Duodenal mucosa (tissue), 2 donors: ENCODE data around the gene ATP8B2.
"Not testable (repeated sequence)": the region's sequence is repeated elsewhere in the genome, so short reads cannot be mapped to it uniquely, and the experiment has no call there.

Experiments used
- H3K27ac ChIP-seq: one replicate; pipeline ENCODE4 v1.7.0; 2013; ENCODE audit warnings: low read depth, low read length
- H3K27me3 ChIP-seq, 2 donors: one replicate each; pipeline ENCODE4 v1.7.0; 2013; ENCODE audit warnings: low read length in 2 of 2, control low read depth in 1 of 2; ENCODE audit not compliant: insufficient read depth in 2 of 2, control insufficient read depth in 1 of 2
- H3K36me3 ChIP-seq, 2 donors: one replicate each; pipeline ENCODE4 v1.7.0; 2013; ENCODE audit warnings: low read length in 2 of 2, control low read depth in 1 of 2; ENCODE audit not compliant: insufficient read depth in 2 of 2, control insufficient read depth in 1 of 2
- H3K4me1 ChIP-seq, 2 donors: one replicate each; pipeline ENCODE4 v1.7.0; 2013; ENCODE audit warnings: low read length in 2 of 2, control low read depth in 1 of 2; ENCODE audit not compliant: insufficient read depth in 2 of 2, control insufficient read depth in 1 of 2
- H3K4me3 ChIP-seq, 2 donors: one replicate each; pipeline ENCODE4 v1.7.0; 2013; ENCODE audit warnings: low read length in 2 of 2, low read depth in 1 of 2
- H3K9ac ChIP-seq, 2 donors: one replicate each; pipeline ENCODE4 v1.7.0; 2013; ENCODE audit warnings: low read length in 2 of 2, low read depth in 1 of 2
- H3K9me3 ChIP-seq, 2 donors: one replicate each; pipeline ENCODE4 v1.7.0; 2013; ENCODE audit warnings: low read length in 2 of 2, control low read depth in 1 of 2; ENCODE audit not compliant: control insufficient read depth in 1 of 2

ATP8B2 gene

DNA sequence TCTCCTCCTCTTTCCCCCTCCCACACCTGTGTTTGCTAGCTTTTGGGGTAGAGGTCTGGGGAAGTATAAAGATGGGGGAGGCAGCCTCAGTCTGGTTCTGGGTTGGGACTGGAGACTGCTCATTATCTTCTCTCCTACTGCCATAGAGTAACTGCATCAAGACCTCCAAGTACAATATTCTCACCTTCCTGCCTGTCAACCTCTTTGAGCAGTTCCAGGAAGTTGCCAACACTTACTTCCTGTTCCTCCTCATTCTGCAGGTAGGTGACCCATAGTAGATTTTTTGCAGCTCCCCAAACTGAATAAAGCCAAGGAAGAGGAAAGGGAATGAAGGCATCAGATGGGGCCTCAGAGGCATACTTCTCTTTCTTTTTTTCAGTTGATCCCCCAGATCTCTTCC, 5.3 kb downstream of the ATP8B2 start:
- no peaks in the 10 kb centered on the region for H3K9me3 ChIP-seq
- H3K9ac ChIP-seq, result no peak overlapping the region
- H3K4me3 ChIP-seq, result no peak overlapping the region
- peaks cover 49 to 62% of the 10 kb centered on the region in 2 donors for H3K4me1 ChIP-seq
- H3K27ac ChIP-seq, result no peak overlapping the region
- H3K27me3 ChIP-seq, result peaks cover 13% of the 10 kb centered on the region in 2 donors
- H3K36me3 ChIP-seq, result peaks cover 0 to 15% of the 10 kb centered on the region in 2 donors

DNA sequence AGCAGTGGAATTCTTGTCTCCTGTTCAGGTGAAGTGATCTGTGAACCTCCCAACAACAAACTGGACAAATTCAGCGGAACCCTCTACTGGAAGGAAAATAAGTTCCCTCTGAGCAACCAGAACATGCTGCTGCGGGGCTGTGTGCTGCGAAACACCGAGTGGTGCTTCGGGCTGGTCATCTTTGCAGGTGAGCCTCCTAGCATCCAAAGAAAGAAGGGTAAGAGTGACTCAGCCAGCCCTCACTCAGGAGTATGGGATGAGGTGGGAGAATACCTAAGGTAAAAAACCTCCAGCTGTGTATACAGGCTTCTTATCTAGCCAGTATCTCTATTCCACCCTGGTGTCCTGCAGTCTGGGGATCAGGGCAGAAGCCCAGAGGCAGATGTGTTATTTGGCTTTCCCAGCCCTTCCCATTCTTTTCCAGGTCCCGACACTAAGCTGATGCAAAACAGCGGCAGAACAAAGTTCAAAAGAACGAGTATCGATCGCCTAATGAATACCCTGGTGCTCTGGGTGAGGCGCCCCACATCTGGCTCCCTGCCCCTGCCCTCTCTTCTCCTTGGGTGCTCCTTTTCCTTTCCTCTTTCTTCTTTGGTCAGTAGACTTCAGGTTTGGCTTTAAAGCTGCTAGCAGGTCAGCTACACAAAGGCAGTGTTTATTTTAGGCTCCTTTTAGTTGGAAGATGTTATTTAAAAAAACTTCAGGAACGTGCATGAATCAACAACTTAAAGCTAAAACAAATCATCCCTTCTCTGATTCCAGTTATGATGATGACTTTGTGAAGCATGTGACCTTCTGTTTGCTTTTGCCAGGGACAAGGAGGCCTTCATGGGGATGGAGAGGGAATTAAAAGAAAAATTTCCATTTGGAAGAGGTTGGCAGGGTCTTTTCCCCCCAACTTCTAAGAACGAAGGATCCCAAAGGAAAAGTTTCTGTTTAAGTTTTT, 9.0 kb downstream of the ATP8B2 start:
- no peak overlapping the region for H3K27ac ChIP-seq
- H3K9me3 ChIP-seq, result no peaks in the 10 kb centered on the region
- peaks cover 28 to 33% of the 10 kb centered on the region in 2 donors for H3K4me1 ChIP-seq
- H3K4me3 ChIP-seq, result no peak overlapping the region
- peaks cover 0 to under 1% of the 10 kb centered on the region in 2 donors for H3K27me3 ChIP-seq
- peak overlapping the region in 1 of 2 donors; percentile 12 for H3K9ac ChIP-seq
- peaks cover 0 to 26% of the 10 kb centered on the region in 2 donors for H3K36me3 ChIP-seq

DNA sequence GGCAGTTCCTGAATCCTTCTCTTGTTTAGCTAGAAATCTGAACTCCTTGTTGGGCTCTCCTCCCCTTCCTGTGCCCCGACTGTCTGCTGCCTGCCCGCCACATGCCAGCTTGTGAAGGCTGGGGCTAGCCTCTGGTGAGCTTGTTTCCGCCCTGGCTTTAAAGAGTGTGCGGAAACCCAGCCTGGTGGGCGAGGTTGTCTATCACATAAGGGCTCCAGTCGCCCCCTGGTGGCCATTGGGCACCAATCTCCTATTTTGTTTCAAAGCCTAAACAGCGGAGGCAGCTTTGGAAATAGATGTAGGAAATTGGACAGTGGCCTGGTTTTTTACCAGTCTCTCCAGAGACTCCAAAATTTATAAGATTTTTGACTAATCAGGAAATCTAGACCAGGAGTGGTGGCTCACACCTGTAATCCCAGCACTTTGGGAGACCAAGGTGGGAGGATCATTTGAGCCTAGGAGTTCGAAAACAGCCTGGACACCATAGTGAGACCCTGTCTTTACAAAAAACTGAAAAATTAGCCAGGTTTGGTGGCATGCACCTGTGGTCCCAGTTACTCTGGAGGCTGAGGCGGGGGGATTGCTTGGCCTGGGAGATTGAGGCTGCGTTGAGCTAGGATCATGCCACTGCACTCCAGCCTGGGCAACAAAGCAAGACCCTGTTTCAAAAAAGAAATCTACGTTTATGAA, 9.8 kb downstream of the ATP8B2 start:
- H3K27ac ChIP-seq, result no peak overlapping the region
- peaks cover 24 to 25% of the 10 kb centered on the region in 2 donors for H3K4me1 ChIP-seq
- H3K4me3 ChIP-seq, result no peak overlapping the region
- H3K9ac ChIP-seq, result peak overlapping the region in 1 of 2 donors; percentile 12
- no peaks in the 10 kb centered on the region for H3K27me3 ChIP-seq
- no peaks in the 10 kb centered on the region for H3K9me3 ChIP-seq
- peaks cover 2 to 32% of the 10 kb centered on the region in 2 donors for H3K36me3 ChIP-seq

DNA sequence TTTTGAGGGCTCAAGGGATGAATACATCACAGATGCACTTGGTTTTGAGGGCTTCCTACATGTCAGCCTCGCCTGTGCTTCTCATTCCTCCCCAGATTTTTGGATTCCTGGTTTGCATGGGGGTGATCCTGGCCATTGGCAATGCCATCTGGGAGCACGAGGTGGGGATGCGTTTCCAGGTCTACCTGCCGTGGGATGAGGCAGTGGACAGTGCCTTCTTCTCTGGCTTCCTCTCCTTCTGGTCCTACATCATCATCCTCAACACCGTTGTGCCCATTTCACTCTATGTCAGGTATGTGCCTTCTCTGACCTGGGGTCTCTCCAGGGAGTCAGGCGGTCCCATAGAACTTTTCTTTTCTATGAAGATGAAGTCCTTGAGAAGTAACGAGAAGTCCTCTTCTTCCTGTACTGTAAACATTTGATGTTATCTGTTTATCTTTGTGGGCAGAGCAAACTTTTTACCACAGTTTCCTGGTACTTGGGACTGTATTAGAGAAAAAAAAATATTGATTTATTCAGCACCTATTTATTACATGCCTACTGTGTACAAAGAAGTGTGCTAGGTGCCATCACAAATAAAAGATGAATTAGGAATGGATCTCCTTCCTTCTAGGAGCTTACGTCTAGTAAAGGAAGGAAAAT, 12.0 kb downstream of the ATP8B2 start:
- Histone ChIP-seq H3K9ac (no peak overlapping the region), H3K27me3 (no peaks in the 10 kb centered on the region), H3K9me3 (no peaks in the 10 kb centered on the region), H3K27ac (no peak overlapping the region), H3K4me1 (peaks cover 24 to 27% of the 10 kb centered on the region in 2 donors), H3K4me3 (peak overlapping the region in 1 of 2 donors; percentile 25), H3K36me3 (peaks cover 3 to 36% of the 10 kb centered on the region in 2 donors)

DNA sequence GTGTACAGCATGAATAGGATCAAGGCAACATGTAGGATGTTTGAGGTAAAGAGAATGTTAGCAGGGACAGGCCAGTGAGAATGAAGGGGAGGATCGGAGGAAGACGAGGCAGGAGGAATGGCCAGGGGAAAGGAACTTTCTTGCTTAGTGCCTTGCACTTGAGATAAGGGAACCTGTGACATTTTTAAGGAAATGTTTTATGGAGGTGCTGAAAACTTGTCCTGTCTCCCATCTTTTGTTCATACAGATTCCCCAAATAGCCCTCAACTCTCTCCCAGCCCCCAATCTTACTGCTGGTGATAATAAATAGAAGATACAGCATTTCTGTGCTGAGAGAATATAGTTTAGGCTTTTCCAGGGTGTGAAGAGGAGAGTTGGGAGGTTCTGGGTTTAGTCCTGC, 13.6 kb downstream of the ATP8B2 start:
- no peak overlapping the region for H3K27ac ChIP-seq
- H3K4me3 ChIP-seq, result no peak overlapping the region
- H3K27me3 ChIP-seq, result no peaks in the 10 kb centered on the region
- H3K9ac ChIP-seq, result no peak overlapping the region
- H3K4me1 ChIP-seq, result peaks cover 27 to 30% of the 10 kb centered on the region in 2 donors
- peaks cover 3 to 50% of the 10 kb centered on the region in 2 donors for H3K36me3 ChIP-seq
- no peaks in the 10 kb centered on the region for H3K9me3 ChIP-seq

DNA sequence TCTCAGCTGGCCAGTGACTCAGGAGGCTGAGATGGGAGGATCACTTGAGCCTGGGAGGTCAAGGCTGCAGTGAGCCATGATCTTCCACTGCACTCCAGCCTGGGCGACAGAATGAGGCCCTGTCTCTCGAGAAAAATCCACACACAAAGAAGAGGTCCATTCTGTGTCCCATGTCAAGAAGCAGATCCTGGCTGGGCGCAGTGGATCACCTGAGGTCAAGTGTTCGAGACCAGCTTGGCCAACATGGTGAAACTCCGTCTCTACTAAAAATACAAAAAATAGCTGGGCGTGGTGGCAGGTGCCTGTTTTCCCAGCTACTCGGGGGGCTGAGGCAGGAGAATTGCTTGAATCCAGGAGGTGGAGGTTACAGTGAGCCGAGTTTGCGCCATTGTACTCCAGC, 16.0 kb downstream of the ATP8B2 start:
- H3K27ac ChIP-seq, H3K9ac ChIP-seq, H3K4me3 ChIP-seq, H3K9me3 ChIP-seq, H3K27me3 ChIP-seq: not testable (repeated sequence)
- Histone ChIP-seq H3K36me3 (peaks cover 16 to 70% of the 10 kb centered on the region in 2 donors), H3K4me1 (peaks cover 14 to 16% of the 10 kb centered on the region in 2 donors)

DNA sequence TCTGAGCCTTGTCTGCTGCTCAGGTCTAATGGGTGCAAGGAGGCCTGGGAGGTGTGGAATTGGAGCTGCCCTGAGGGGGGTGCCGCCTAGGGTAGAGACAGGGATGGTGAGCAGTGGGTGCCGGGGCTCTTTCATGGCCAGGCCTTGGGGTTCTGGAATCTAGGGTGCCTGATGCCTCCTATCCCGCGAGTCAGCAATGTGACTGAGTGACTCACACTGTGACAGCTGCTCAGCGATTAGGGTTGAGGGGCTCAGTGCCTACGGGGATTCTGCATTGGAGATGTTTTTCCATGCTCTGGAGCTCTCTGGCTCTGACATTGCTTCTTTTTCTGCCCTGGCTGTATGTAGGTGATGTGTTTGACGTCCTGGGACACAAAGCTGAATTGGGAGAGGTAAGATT, 16.8 kb downstream of the ATP8B2 start:
- peaks cover 14 to 16% of the 10 kb centered on the region in 2 donors for H3K4me1 ChIP-seq
- H3K27me3 ChIP-seq, result no peaks in the 10 kb centered on the region
- H3K4me3 ChIP-seq, result no peak overlapping the region
- no peak overlapping the region for H3K27ac ChIP-seq
- H3K36me3 ChIP-seq, result peaks cover 18 to 75% of the 10 kb centered on the region in 2 donors
- no peak overlapping the region for H3K9ac ChIP-seq
- H3K9me3 ChIP-seq, result no peaks in the 10 kb centered on the region

DNA sequence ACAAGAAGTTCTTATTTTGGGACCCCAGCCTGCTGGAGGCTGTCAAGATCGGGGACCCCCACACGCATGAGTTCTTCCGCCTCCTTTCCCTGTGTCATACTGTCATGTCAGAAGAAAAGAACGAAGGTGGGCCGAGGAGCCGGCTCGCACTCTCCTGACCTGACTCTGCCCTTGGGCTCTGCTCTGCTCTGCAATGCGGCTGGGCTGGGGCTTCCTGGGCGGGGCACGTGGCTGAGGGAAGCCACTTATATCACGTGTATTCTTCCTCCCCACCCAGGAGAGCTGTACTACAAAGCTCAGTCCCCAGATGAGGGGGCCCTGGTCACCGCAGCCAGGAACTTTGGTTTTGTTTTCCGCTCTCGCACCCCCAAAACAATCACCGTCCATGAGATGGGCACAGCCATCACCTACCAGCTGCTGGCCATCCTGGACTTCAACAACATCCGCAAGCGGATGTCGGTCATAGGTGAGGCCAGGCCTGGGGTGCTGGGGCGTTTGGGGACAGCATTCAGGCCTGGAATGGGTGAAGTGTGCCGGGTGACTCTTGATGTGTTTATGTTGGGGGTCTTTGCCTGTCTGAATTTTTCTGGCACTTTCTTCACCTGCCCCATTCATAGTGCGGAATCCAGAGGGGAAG, 17.6 kb downstream of the ATP8B2 start:
- H3K4me3 ChIP-seq, result no peak overlapping the region
- no peak overlapping the region for H3K9ac ChIP-seq
- peaks cover 18 to 71% of the 10 kb centered on the region in 2 donors for H3K36me3 ChIP-seq
- H3K4me1 ChIP-seq, result peaks cover 10 to 13% of the 10 kb centered on the region in 2 donors
- H3K9me3 ChIP-seq, result no peaks in the 10 kb centered on the region
- H3K27ac ChIP-seq, result no peak overlapping the region
- H3K27me3 ChIP-seq, result no peaks in the 10 kb centered on the region

DNA sequence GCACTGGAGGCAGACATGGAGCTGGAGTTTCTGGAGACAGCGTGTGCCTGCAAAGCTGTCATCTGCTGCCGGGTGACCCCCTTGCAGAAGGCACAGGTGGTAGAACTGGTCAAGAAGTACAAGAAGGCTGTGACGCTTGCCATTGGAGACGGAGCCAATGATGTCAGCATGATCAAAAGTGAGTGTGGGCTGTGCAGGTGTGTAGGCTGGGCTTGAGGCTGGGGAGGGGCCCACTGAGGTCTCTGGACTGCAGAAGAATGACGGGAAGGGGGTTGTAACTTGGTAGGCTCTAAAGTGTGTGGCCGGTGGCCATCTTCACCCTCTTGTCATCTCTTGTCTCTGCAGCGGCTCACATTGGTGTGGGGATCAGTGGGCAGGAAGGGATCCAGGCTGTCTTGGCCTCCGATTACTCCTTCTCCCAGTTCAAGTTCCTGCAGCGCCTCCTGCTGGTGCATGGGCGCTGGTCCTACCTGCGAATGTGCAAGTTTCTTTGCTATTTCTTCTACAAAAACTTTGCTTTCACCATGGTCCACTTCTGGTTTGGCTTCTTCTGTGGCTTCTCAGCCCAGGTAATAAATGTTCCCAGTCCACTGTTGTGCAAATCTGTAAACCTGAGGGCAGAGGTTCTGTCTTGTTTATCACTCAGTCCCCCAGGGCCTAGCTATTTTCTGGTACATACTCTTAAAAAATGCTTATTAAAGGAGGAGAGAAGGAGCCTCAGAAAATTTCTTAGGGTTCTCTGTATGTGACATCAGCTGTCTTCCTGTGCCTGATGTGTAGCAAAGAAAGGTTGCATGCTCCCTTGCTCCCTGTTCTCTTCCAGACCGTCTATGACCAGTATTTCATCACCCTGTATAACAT, 19.9 kb downstream of the ATP8B2 start:
- Histone ChIP-seq H3K36me3 (peaks cover 16 to 73% of the 10 kb centered on the region in 2 donors), H3K4me3 (no peak overlapping the region), H3K9ac (no peak overlapping the region), H3K27ac (no peak overlapping the region), H3K27me3 (no peaks in the 10 kb centered on the region), H3K9me3 (no peaks in the 10 kb centered on the region), H3K4me1 (peaks cover 9 to 11% of the 10 kb centered on the region in 2 donors)
